HEK293T (cell line): Measurements from ENCODE around the gene ARHGEF19.

Source experiments
- BHLHE40 ChIP-seq: fragments of 450-650 bp; IDR thresholded peaks from 2 replicates; pipeline ENCODE4 v1.6.1; 2016; ENCODE audit warnings: mild to moderate bottlenecking, moderate library complexity, borderline replicate concordance
- CTBP1 ChIP-seq: fragments of 450-650 bp; IDR thresholded peaks from 2 replicates; pipeline ENCODE4 v1.6.1; 2016; ENCODE audit warnings: borderline replicate concordance
- ELF4 ChIP-seq: fragments of 450-650 bp; IDR thresholded peaks from 2 replicates; pipeline ENCODE4 v1.6.1; 2017; ENCODE audit warnings: antibody characterized with exemption
- FOXA1 ChIP-seq: fragments of 450-650 bp; IDR thresholded peaks from 2 replicates; pipeline ENCODE4 v1.6.1; 2016; ENCODE audit warnings: mild to moderate bottlenecking
- FOXK2 ChIP-seq: fragments of 450-650 bp; IDR thresholded peaks from 2 replicates; pipeline ENCODE4 v1.6.1; 2016; ENCODE audit warnings: mild to moderate bottlenecking
- FOXM1 ChIP-seq: fragments of 450-650 bp; IDR thresholded peaks from 2 replicates; pipeline ENCODE4 v1.6.1; 2017; ENCODE audit warnings: mild to moderate bottlenecking, borderline replicate concordance
- HDGF ChIP-seq: fragments of 450-650 bp; IDR thresholded peaks from 2 replicates; pipeline ENCODE4 v1.6.1; 2017; ENCODE audit warnings: antibody characterized with exemption, borderline replicate concordance
- L3MBTL2 ChIP-seq: fragments of 450-650 bp; conservative IDR thresholded peaks from 2 replicates; pipeline ENCODE4 v1.6.1; 2016; ENCODE audit warnings: mild to moderate bottlenecking
- LEF1 ChIP-seq: fragments of 450-650 bp; IDR thresholded peaks from 2 replicates; pipeline ENCODE4 v1.6.1; 2017; ENCODE audit warnings: mild to moderate bottlenecking, borderline replicate concordance
- NFRKB ChIP-seq: fragments of 450-650 bp; IDR thresholded peaks from 2 replicates; pipeline ENCODE4 v1.6.1; 2016; ENCODE audit warnings: mild to moderate bottlenecking, moderate library complexity
- SP1 ChIP-seq: fragments of 450-650 bp; IDR thresholded peaks from 2 replicates; pipeline ENCODE4 v1.6.1; 2017
- SUZ12 ChIP-seq: fragments of 450-650 bp; IDR thresholded peaks from 2 replicates; pipeline ENCODE4 v1.6.1; 2016; ENCODE audit warnings: mild to moderate bottlenecking
- TARDBP ChIP-seq: fragments of 450-650 bp; IDR thresholded peaks from 2 replicates; pipeline ENCODE4 v1.6.1; 2016
- TF ChIP-seq, protein P1 (sequence below): fragments of 450-650 bp; IDR thresholded peaks from 2 replicates; pipeline ENCODE4 v1.6.1; 2016

DNA sequence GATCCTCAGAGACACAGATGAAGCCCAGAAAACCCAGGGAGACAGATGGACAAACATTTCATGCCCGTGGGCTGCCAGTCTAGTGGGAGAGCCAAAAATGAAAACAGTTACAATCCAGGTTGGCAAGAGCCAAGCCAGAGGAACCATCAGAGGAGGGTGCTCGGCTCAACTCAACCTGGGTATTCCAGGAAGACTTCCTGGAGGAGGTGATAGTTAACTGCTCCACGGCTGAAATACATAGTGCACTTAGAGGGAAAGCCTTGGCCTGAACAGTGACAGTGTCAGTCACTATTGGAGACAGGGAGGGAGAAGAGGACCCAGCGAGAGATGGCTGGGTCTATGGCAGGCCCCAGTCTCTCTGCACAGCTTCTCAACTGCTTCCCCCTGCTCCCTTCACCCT, 1.9 kb downstream of the ARHGEF19 start:
- no peak for TF ChIP-seq FOXA1
- no peak for TF ChIP-seq BHLHE40
- TF ChIP-seq SP1 = no peak
- TF ChIP-seq LEF1 = no peak
- no peak for TF ChIP-seq FOXM1
- no peak for TF ChIP-seq NFRKB
- no peak for TF ChIP-seq CTBP1
- TF ChIP-seq, protein P1, sequence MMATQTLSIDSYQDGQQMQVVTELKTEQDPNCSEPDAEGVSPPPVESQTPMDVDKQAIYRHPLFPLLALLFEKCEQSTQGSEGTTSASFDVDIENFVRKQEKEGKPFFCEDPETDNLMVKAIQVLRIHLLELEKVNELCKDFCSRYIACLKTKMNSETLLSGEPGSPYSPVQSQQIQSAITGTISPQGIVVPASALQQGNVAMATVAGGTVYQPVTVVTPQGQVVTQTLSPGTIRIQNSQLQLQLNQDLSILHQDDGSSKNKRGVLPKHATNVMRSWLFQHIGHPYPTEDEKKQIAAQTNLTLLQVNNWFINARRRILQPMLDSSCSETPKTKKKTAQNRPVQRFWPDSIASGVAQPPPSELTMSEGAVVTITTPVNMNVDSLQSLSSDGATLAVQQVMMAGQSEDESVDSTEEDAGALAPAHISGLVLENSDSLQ = no peak
- TF ChIP-seq SUZ12 = no peak
- TF ChIP-seq L3MBTL2 = no peak
- no peak for TF ChIP-seq FOXK2
- no peak for TF ChIP-seq TARDBP
- TF ChIP-seq HDGF = no peak
- no peak for TF ChIP-seq ELF4
